HUES6 (cell line): ENCODE results near the gene ATP8A1.

Experiments used
- H3K27ac ChIP-seq: 2 replicates; pipeline ENCODE4 v1.7.0; 2013; ENCODE audit warnings: low read depth, mild to moderate bottlenecking, low read length, inconsistent platforms
- H3K27me3 ChIP-seq: 2 replicates; pipeline ENCODE4 v1.6.1; 2013; ENCODE audit warnings: low read length; ENCODE audit not compliant: control insufficient read depth, insufficient read depth
- H3K36me3 ChIP-seq: 2 replicates; pipeline ENCODE4 v1.6.1; 2013; ENCODE audit warnings: low read length; ENCODE audit not compliant: control insufficient read depth, insufficient read depth
- H3K4me1 ChIP-seq: 2 replicates; pipeline ENCODE4 v1.6.1; 2013; ENCODE audit warnings: low read length; ENCODE audit not compliant: control insufficient read depth, insufficient read depth
- H3K4me3 ChIP-seq: 2 replicates; pipeline ENCODE4 v1.5.1; 2013; ENCODE audit warnings: low read depth, low read length
- H3K9ac ChIP-seq: one replicate; pipeline ENCODE4 v1.6.1; 2013; ENCODE audit warnings: mild to moderate bottlenecking, low read length
- H3K9me3 ChIP-seq: 2 replicates; pipeline ENCODE4 v1.6.1; 2013; ENCODE audit warnings: low read depth, low read length; ENCODE audit not compliant: control insufficient read depth, insufficient read depth

The ATP8A1 gene

DNA sequence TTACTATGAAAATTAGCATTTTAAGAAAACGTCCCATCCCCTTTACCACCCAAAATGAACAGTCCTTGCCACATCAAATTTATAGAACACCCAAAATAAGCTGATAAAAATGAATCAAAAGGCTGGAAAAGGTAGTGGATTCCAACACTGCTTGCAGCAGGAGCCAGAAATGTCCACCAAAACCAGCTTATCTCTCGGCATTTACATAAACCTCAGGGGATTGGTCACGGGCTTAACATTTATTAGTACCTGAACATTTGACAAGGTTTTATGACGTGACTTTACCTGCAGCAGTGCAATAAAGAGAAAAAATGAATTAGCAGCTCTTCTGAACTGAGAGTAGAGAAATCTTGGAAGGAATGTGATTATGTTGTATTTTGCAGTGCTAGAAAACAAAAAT, 31.6 kb downstream of the ATP8A1 start:
- Histone ChIP-seq H3K27me3 (no peaks in the 10 kb centered on the region), H3K9ac (no peak overlapping the region), H3K9me3 (no peaks in the 10 kb centered on the region), H3K27ac (no peak overlapping the region), H3K4me3 (no peak overlapping the region), H3K36me3 (no peaks in the 10 kb centered on the region; the same call in 1 of the 2 replicates), H3K4me1 (no peaks in the 10 kb centered on the region)

DNA sequence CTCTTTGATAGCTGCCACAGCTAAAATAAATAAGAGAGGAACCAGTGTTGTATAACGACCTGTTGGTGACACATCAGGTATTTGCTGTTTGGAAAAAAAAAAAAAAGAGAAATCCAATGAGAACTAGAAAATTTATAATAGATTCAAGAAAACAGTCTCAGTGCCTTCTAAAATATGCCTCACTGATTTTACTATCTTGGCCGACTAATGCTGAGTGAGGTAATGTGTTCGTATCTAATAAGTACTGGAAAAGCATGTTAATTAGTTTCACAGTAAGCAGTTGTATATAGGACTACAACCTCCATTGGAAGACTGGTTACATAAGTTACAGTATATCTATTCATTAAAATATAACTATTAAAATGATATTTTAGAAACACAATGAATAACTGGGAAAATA, 32.4 kb downstream of the ATP8A1 start:
- Histone ChIP-seq H3K4me3 (no peak overlapping the region), H3K27ac (no peak overlapping the region), H3K9me3 (no peaks in the 10 kb centered on the region), H3K36me3 (no peaks in the 10 kb centered on the region; the same call in 1 of the 2 replicates), H3K27me3 (no peaks in the 10 kb centered on the region), H3K9ac (no peak overlapping the region), H3K4me1 (no peaks in the 10 kb centered on the region)

DNA sequence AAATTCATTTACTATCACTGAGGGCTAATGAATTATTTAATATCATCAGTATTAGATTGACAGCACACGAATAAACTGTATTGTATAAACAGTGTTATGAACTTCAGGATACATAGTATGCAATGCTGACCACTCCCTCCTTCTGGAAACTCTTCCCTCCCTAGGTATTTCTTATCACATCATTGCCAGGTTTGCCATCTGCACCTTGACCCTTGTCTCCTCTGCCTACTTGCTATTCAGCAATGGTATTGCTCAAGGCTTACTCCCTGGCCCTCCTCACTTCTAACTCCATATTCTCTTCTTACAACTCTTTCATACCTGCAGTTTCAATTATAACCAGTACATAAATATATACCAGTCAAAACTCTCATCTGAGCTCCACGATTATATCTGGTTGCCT, 38.9 kb downstream of the ATP8A1 start:
- Histone ChIP-seq H3K4me1 (no peaks in the 10 kb centered on the region), H3K9ac (no peak overlapping the region), H3K36me3 (no peaks in the 10 kb centered on the region), H3K9me3 (no peaks in the 10 kb centered on the region), H3K27ac (no peak overlapping the region), H3K4me3 (no peak overlapping the region), H3K27me3 (no peaks in the 10 kb centered on the region)

DNA sequence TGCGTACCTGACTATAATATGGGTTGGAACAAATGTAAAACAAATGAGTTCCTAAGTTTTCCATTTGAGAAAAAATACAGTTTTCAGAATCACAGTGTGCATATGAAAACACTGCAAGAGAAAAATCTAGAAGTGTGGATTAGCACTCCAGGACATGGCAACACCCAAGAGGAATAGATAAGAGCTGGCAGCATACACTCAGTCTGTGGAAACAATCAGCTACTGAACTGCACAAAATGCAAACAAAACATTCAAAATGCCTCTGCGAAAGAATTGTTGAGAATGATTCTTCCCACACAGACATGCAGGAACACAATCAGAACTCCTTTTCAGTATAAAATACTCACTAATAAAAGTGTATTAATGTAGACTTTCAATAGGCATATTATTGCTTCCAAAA, 39.9 kb downstream of the ATP8A1 start:
- Histone ChIP-seq H3K4me1 (no peaks in the 10 kb centered on the region), H3K27me3 (no peaks in the 10 kb centered on the region), H3K4me3 (no peak overlapping the region), H3K27ac (no peak overlapping the region), H3K9me3 (no peaks in the 10 kb centered on the region), H3K9ac (no peak overlapping the region), H3K36me3 (no peaks in the 10 kb centered on the region)

DNA sequence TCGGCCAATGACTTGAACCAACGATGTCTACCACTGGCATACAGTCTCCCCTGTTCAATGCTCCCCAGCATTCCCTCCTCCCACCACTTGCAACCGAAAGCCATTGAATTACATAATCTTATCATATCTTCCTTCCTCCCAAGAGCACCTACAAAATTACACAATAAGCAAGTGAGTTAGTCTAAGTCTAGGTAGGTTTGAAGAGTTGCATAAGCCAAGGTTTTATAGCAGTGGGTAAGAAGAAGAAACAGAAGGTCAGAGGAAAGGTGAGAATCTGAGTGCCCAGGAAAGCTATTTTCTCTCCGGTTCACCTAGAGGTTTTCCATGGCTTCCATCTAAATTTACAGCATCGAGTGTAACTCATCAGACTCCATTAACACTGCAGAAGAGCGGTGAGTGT, 40.3 kb downstream of the ATP8A1 start:
- Histone ChIP-seq H3K9me3 (no peaks in the 10 kb centered on the region), H3K27me3 (no peaks in the 10 kb centered on the region), H3K27ac (no peak overlapping the region), H3K4me1 (no peaks in the 10 kb centered on the region), H3K4me3 (no peak overlapping the region), H3K36me3 (no peaks in the 10 kb centered on the region), H3K9ac (no peak overlapping the region)

DNA sequence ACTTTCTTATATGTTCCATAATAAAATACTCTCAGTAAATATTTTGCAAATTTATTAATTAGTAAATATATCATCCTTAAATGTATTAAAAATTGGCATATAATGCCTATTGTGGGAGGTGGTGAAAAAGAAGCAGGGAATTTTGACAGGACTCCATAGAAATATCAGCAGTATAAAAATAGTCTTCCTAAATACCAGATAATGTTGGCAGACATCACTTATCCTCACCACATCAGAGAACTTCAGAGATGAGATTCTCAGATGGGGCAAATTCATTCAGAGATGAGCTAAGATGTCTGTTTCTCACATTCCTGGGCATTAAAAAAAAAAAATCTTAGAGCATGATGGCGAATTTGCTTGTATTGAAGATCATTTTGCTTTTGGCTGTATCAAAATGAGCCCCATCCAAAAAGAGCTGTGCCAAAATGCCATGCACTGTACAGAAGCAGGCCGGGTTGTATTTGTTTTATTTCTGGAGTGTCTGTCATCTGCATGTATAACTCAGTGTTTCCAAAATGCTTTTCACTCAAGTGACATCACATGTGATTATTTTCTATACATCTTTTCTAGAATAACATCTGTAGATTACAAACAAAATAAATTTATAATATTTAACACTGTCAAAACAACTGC, 41.7 kb downstream of the ATP8A1 start:
- Histone ChIP-seq H3K27ac (no peak overlapping the region), H3K27me3 (no peaks in the 10 kb centered on the region), H3K9ac (no peak overlapping the region), H3K9me3 (no peaks in the 10 kb centered on the region), H3K4me3 (no peak overlapping the region), H3K4me1 (no peaks in the 10 kb centered on the region), H3K36me3 (no peaks in the 10 kb centered on the region)

DNA sequence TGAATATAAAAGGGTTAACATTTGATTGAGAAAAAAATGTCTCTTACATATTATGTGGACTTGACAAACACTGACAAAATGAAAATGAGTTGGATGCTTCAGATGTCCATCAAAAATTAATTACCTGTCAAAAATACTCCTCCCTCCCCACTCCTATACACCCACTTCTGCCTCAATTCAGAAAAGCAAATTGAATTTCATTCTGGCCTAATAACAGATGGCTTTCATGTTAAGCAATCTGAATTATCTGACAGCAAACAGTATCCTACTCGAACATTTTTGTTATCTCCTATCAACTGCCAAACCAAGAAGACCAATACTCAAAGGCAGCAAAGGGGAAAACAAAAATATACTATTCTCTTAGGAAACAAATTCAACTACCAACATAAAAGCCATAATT, 44.0 kb downstream of the ATP8A1 start:
- no peaks in the 10 kb centered on the region for H3K4me1 ChIP-seq
- H3K4me3 ChIP-seq = no peak overlapping the region
- H3K27me3 ChIP-seq = no peaks in the 10 kb centered on the region
- no peak overlapping the region for H3K27ac ChIP-seq
- H3K36me3 ChIP-seq = no peaks in the 10 kb centered on the region
- H3K9me3 ChIP-seq = no peaks in the 10 kb centered on the region
- no peak overlapping the region for H3K9ac ChIP-seq

DNA sequence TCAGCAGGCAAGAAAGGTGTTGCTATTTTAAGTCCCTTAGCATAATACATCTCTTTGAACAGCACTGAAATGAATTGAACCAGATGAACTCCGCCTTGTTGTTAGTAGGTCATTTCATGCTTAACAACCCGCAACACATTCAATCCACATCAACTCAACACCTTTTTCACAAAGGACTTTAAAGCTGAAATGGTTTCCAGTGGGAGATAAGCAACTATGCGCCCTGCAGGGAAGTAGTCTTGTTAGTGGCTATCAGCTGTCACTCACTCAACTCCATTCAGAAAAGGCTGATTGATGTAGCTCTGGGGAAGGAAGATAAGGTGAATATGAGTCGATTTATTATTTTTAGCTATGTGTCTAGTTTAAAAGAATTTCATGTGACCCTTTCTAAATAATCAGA, 46.0 kb downstream of the ATP8A1 start:
- Histone ChIP-seq H3K36me3 (no peaks in the 10 kb centered on the region), H3K4me1 (no peaks in the 10 kb centered on the region), H3K27ac (no peak overlapping the region), H3K9ac (no peak overlapping the region), H3K4me3 (no peak overlapping the region), H3K9me3 (no peaks in the 10 kb centered on the region), H3K27me3 (no peaks in the 10 kb centered on the region; the same call in 1 of the 2 replicates)

DNA sequence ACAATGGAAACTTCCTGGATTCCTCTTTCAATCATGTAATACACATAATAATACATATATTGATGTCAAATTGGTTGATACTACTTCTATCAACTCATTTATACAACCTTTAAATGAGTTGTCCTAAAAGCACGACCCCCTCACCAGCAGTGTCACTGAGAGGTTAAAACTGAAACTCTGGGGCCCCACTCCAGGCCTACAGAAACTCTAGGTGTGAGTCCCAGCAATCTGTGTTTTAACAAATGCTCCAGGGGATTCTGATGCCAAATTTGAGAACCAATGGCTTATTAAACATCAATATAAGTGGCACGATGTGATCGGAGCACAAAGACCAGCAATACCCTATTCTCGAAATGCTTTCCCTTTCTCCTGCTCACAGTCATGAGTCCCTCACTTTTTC, 47.9 kb downstream of the ATP8A1 start:
- Histone ChIP-seq H3K27ac (no peak overlapping the region), H3K4me3 (no peak overlapping the region), H3K36me3 (no peaks in the 10 kb centered on the region), H3K9me3 (no peaks in the 10 kb centered on the region), H3K9ac (no peak overlapping the region), H3K4me1 (no peaks in the 10 kb centered on the region), H3K27me3 (no peaks in the 10 kb centered on the region; the same call in 1 of the 2 replicates)

DNA sequence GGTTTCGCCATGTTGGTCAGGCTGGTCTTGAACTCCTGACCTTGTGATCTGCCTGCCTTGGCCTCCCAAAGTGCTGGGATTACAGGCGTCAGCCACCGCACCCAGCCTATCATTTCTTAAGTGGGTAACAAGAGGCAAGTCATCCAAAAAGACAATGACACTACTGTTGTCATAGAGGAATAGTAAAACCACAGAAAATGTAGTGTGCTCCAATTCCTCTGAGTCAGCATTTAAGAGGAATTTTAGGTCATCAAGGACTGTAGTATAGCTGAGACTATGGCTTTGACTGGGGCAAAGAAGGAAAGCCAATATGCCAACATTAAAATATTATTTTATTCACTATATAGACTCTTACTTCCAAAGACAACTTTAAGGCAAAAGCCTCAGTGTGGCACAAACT, 48.4 kb downstream of the ATP8A1 start:
- no peak overlapping the region for H3K27ac ChIP-seq
- no peaks in the 10 kb centered on the region for H3K36me3 ChIP-seq
- no peaks in the 10 kb centered on the region; the same call in 1 of the 2 replicates for H3K27me3 ChIP-seq
- H3K9me3 ChIP-seq = no peaks in the 10 kb centered on the region
- H3K4me1 ChIP-seq = no peaks in the 10 kb centered on the region
- no peak overlapping the region for H3K4me3 ChIP-seq
- no peak overlapping the region for H3K9ac ChIP-seq

DNA sequence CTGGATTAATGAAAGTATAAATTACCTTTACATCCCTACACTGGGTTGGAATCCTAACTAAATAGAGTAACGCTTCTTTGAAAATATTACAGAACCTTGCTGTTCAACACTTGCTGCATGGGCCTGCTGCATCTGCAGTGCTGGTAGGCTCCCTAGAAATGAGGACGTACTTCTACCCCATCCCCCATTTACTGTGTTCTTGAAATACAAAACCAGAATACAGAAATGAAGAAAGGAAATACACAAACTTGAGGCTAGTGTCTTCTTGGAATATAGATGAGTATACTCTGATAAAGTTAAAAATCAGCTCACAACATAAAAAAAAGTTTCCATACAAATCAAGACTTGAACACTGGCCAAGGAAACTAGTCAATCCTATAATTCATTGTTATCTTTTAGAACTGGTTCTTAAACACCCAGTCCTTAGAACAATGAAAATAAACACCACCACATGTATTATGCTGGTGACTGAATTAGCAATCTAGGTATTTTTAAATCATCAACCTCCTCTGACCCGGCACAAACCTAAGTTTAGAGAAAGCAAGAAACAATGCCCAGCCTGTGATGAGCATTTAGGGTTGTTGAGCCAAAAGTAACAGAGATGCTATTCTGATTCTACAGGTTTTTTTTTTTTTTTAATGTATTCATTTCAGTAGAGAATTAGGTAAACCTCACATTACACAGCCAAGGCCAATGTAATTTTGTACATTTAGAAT, 49.7 kb downstream of the ATP8A1 start:
- Histone ChIP-seq H3K4me3 (no peak overlapping the region), H3K4me1 (no peaks in the 10 kb centered on the region), H3K36me3 (no peaks in the 10 kb centered on the region), H3K27ac (no peak overlapping the region), H3K9me3 (no peaks in the 10 kb centered on the region), H3K27me3 (no peaks in the 10 kb centered on the region; the same call in 1 of the 2 replicates), H3K9ac (no peak overlapping the region)
